ENCODE data around the gene ZNF407.
"Not testable (repeated sequence)": the region's sequence is repeated elsewhere in the genome, so short reads cannot be mapped to it uniquely, and the experiment has no call there.

ZNF407 gene

GRCh38 chr18:74967979-74968378, 370.3 kb downstream of the ZNF407 start:
- H3K9me3 Mint-ChIP-seq = no peaks in the 10 kb centered on the region
- H3K27ac Mint-ChIP-seq = no peak overlapping the region
- no peaks in the 10 kb centered on the region for H3K4me1 Mint-ChIP-seq (ENCODE audit: low read depth)
- no peak overlapping the region for H3K4me3 Mint-ChIP-seq
- H3K27me3 Mint-ChIP-seq (ENCODE audit: low read depth) = no peaks in the 10 kb centered on the region
- DNase-seq (ENCODE audit: low spot score) = no peak
- no peaks in the 10 kb centered on the region for H3K36me3 Mint-ChIP-seq (ENCODE audit: low read depth)

DNA sequence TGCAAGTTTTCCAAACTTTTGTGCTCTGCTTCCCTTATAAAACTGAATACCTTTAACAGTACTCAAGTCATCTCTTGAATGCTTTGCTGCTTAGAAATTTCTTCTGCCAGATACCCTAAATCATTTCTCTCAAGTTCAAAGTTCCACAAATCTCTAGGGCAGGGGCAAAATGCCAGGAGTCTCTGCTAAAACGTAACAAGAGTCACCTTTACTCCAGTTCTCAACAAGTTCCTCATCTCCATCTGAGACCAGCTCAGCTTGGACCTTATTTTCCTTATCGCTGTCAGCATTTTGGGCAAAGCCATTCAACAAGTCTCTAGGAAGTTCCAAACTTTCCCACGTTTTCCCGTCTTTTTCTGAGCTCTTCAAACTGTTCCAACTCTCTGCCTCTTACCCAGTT, 373.7 kb downstream of the ZNF407 start:
- not testable (repeated sequence) for H3K27ac Mint-ChIP-seq; H3K4me3 Mint-ChIP-seq; H3K4me1 Mint-ChIP-seq (ENCODE audit: low read depth); DNase-seq (ENCODE audit: low spot score); H3K9me3 Mint-ChIP-seq; H3K27me3 Mint-ChIP-seq (ENCODE audit: low read depth); H3K36me3 Mint-ChIP-seq (ENCODE audit: low read depth)

DNA sequence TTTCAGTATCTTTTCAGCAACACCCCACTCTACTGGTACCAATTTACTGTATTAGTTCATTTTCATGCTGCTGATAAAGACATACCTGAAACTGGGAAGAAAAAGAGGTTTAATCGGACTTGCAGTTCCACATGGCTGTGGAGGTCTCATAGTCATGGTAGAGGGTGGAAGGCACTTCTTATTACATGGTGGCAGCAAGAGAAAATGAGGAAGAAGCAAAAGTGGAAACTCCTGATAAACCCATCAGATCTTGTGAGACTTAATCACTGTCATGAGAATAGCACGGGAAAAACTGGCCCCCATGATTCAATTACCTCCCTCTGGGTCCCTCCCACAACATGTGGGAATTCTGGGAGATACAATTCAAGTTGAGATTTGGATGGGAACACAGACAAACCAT, 374.1 kb downstream of the ZNF407 start:
- not testable (repeated sequence) for H3K27ac Mint-ChIP-seq; H3K27me3 Mint-ChIP-seq (ENCODE audit: low read depth); H3K36me3 Mint-ChIP-seq (ENCODE audit: low read depth); DNase-seq (ENCODE audit: low spot score); H3K4me1 Mint-ChIP-seq (ENCODE audit: low read depth); H3K9me3 Mint-ChIP-seq; H3K4me3 Mint-ChIP-seq

DNA sequence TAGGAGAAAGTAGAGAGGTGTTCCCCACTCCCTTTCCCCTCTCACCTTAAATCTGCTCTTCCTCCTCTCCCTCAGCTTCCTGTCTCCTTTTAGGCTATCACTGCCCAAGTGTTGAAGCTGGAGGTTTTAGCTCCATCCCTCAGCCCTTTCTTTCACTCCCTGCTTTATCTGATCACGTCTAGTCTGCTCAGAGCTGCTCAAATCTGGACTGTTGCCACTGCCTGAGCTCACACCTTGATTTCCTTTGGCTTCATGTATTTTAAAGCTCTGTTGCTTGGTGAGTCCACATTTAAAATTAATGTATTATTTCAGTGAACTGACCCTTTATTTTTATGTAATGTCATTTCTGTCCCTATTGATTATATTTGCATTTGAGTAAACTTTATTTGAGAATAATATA, 374.7 kb downstream of the ZNF407 start:
- no peak for DNase-seq (ENCODE audit: low spot score)
- H3K9me3 Mint-ChIP-seq = no peaks in the 10 kb centered on the region
- H3K27ac Mint-ChIP-seq = no peak overlapping the region
- no peaks in the 10 kb centered on the region for H3K4me1 Mint-ChIP-seq (ENCODE audit: low read depth)
- no peaks in the 10 kb centered on the region for H3K27me3 Mint-ChIP-seq (ENCODE audit: low read depth)
- H3K4me3 Mint-ChIP-seq = no peak overlapping the region
- H3K36me3 Mint-ChIP-seq (ENCODE audit: low read depth) = no peaks in the 10 kb centered on the region

DNA sequence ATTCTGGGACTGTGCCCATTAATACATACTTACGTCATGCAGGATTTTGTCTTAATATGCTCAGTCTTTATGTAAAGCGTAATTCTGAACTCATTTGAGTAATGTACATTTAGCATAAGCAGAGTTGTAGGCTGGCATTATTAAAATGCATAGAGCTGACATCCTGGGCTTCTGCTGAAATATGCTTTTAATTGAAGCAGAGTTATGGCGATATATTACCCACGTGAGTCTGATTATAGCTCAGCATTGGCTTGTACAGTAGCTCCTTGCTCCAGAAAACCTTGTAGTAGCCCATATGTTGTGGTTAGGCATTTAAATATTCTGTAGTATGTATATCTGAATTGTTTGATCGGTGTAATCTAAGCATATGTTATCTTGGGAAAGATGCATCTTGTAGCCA, 377.3 kb downstream of the ZNF407 start:
- no peak for DNase-seq (ENCODE audit: low spot score)
- Mint-ChIP-seq H3K9me3 (no peaks in the 10 kb centered on the region), H3K27me3 (ENCODE audit: low read depth) (no peaks in the 10 kb centered on the region), H3K4me1 (ENCODE audit: low read depth) (no peaks in the 10 kb centered on the region), H3K36me3 (ENCODE audit: low read depth) (no peaks in the 10 kb centered on the region), H3K4me3 (no peak overlapping the region), H3K27ac (no peak overlapping the region)

- no peak for DNase-seq (ENCODE audit: low spot score)
- Mint-ChIP-seq H3K4me1 (ENCODE audit: low read depth) (no peaks in the 10 kb centered on the region), H3K36me3 (ENCODE audit: low read depth) (no peaks in the 10 kb centered on the region), H3K27me3 (ENCODE audit: low read depth) (no peaks in the 10 kb centered on the region), H3K27ac (no peak overlapping the region), H3K9me3 (no peaks in the 10 kb centered on the region), H3K4me3 (no peak overlapping the region)
These were observed 378.8 kb downstream of the ZNF407 start for GRCh38 chr18:74976331-74976909.

DNA sequence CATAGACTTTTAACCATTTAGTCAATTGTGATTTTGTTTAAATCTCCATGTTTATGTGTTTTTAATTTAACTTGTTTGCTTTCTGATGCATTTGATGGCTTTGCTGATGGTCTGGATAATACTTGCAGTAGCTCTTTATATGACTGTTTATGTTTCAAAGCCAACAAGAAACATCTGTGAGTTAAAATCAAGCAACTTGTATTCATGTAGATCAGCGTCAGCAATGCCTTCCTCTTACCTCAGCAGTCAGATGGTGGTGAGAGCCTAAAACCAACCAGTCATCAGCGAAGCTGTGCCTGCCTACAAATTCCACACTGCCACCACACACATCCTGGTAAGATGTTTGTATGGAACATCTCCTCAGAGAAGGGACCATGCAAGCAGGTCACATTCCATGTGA, 379.4 kb downstream of the ZNF407 start:
- no peak overlapping the region for H3K4me3 Mint-ChIP-seq
- no peaks in the 10 kb centered on the region for H3K4me1 Mint-ChIP-seq (ENCODE audit: low read depth)
- H3K27me3 Mint-ChIP-seq (ENCODE audit: low read depth) = no peaks in the 10 kb centered on the region
- H3K9me3 Mint-ChIP-seq = no peaks in the 10 kb centered on the region
- DNase-seq (ENCODE audit: low spot score) = no peak
- no peaks in the 10 kb centered on the region for H3K36me3 Mint-ChIP-seq (ENCODE audit: low read depth)
- no peak overlapping the region for H3K27ac Mint-ChIP-seq

DNA sequence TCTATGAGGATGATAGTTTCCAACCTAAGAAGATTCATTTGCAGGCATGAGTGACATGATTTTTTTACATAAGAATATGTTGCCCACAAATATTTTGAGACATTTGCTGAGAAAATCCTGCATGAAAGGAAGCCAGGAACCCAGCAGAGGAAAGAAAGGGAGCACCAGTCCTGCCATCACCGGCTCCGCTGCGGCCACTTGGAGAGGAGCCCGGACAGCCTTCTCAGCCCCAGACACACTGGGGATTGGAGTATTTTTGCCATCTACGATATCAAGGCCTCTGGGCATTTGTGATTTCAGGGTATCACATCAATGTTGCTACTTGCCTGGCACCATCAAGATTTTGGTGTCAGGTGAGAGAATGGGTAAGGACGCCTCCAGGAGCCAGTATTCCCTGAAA, 383.0 kb downstream of the ZNF407 start:
- H3K27ac Mint-ChIP-seq = no peak overlapping the region
- H3K4me3 Mint-ChIP-seq = no peak overlapping the region
- no peaks in the 10 kb centered on the region for H3K27me3 Mint-ChIP-seq (ENCODE audit: low read depth)
- no peaks in the 10 kb centered on the region for H3K4me1 Mint-ChIP-seq (ENCODE audit: low read depth)
- DNase-seq (ENCODE audit: low spot score) = no peak
- H3K36me3 Mint-ChIP-seq (ENCODE audit: low read depth) = no peaks in the 10 kb centered on the region
- H3K9me3 Mint-ChIP-seq = no peaks in the 10 kb centered on the region

GRCh38 chr18:74981476-74981875, 383.8 kb downstream of the ZNF407 start:
- Mint-ChIP-seq H3K9me3 (no peaks in the 10 kb centered on the region), H3K36me3 (ENCODE audit: low read depth) (no peaks in the 10 kb centered on the region), H3K27ac (no peak overlapping the region), H3K27me3 (ENCODE audit: low read depth) (no peaks in the 10 kb centered on the region), H3K4me3 (no peak overlapping the region), H3K4me1 (ENCODE audit: low read depth) (peaks cover 2% of the 10 kb centered on the region)
- DNase-seq (ENCODE audit: low spot score) = no peak

GRCh38 chr18:74982946-74983635, 385.4 kb downstream of the ZNF407 start:
- Mint-ChIP-seq H3K36me3 (ENCODE audit: low read depth) (no peaks in the 10 kb centered on the region), H3K4me3 (no peak overlapping the region), H3K27ac (no peak overlapping the region), H3K27me3 (ENCODE audit: low read depth) (no peaks in the 10 kb centered on the region), H3K4me1 (ENCODE audit: low read depth) (peaks cover 2% of the 10 kb centered on the region), H3K9me3 (no peaks in the 10 kb centered on the region)
- no peak for DNase-seq (ENCODE audit: low spot score)

DNA sequence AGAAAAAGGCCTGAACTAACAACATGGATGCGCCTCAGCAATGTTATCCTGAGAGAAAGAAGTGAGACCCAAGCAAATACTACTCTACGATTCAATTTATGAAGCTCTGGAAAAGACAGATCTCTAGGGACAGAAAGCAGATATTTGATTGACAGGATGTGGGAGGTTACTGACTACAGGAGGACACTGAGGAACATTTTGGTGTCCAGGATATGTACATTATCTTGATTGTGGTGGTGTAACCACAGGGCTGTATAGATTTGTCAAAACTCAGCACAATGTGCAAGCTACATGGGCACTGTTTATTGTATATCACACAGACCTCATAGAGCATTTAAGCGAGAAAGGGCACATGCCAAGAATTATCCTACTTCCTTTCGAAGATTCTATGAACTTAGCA, 391.5 kb downstream of the ZNF407 start:
- Mint-ChIP-seq H3K9me3 (no peaks in the 10 kb centered on the region), H3K4me3 (peak overlapping the region; percentile 40), H3K27me3 (ENCODE audit: low read depth) (no peaks in the 10 kb centered on the region), H3K27ac (no peak overlapping the region), H3K4me1 (ENCODE audit: low read depth) (peaks cover 47% of the 10 kb centered on the region), H3K36me3 (ENCODE audit: low read depth) (no peaks in the 10 kb centered on the region)
- no peak for DNase-seq (ENCODE audit: low spot score)

DNA sequence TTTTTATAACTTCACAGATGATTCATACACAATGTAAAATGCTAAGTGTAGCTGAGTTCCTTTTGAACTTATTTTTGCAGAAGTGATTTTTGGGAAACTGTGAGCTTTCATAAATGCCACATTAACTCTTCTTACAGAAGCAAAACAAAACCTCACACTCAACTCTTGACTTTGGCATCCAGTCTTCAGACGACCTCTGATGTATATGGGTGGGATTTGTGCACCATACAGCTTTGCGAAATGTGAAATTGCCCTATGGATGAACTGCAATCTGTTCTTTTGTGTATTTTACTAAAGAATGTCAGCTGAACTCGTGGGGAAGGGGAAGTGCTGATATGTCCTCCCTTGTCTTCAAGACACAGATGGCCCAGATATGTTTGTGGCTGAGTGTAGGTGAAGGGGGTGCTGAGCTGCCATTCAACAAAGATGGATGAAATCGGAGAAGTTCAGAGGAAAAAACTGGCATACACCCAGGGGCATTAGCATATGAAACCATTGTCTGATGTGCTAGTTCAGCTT, 393.0 kb downstream of the ZNF407 start:
- Mint-ChIP-seq H3K27me3 (ENCODE audit: low read depth) (no peaks in the 10 kb centered on the region), H3K4me3 (peak overlapping the region; percentile 45), H3K27ac (peak overlapping the region; percentile 75), H3K36me3 (ENCODE audit: low read depth) (peaks cover 3% of the 10 kb centered on the region), H3K4me1 (ENCODE audit: low read depth) (peaks cover 61% of the 10 kb centered on the region), H3K9me3 (no peaks in the 10 kb centered on the region)
- peak; percentile 6 for DNase-seq (ENCODE audit: low spot score)

GRCh38 chr18:74994502-74995418, 397.1 kb downstream of the ZNF407 start:
- H3K4me3 Mint-ChIP-seq = peak overlapping the region; percentile 67
- no peaks in the 10 kb centered on the region for H3K9me3 Mint-ChIP-seq
- no peaks in the 10 kb centered on the region for H3K27me3 Mint-ChIP-seq (ENCODE audit: low read depth)
- H3K36me3 Mint-ChIP-seq (ENCODE audit: low read depth) = peaks cover 8% of the 10 kb centered on the region
- DNase-seq (ENCODE audit: low spot score) = peak; percentile 19
- H3K27ac Mint-ChIP-seq = peak overlapping the region; percentile 77
- peaks cover 53% of the 10 kb centered on the region for H3K4me1 Mint-ChIP-seq (ENCODE audit: low read depth)

DNA sequence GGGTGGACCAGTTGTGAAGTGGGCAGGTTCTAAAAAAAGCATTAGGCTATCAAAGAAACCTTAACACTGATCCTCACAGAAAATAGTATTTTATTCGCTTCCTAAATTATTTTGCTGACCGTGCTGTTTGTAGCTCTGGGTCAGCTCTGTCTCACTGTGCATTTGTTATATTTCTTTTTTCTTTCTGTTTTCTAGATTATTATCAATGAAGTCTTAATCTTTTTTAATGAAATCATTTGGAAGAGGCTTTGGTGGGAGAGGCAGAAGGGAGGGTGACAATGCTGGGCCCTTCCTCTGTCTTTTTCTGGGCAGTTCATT, 397.7 kb downstream of the ZNF407 start:
- Mint-ChIP-seq H3K4me1 (ENCODE audit: low read depth) (peaks cover 47% of the 10 kb centered on the region), H3K9me3 (no peaks in the 10 kb centered on the region), H3K27me3 (ENCODE audit: low read depth) (no peaks in the 10 kb centered on the region), H3K27ac (peak overlapping the region; percentile 77), H3K36me3 (ENCODE audit: low read depth) (peaks cover 8% of the 10 kb centered on the region), H3K4me3 (peak overlapping the region; percentile 67)
- DNase-seq (ENCODE audit: low spot score) = no peak

All from T-helper 2 cell treated with Interferon-gamma antibody and Interleukin-4, amounts not matched to agents 5 μg/mL and 100 μg/mL, for 36 hours (primary cell).